T-helper 2 cell (primary cell): ENCODE results near the gene FTH1.
A peak's percentile ranks its signal among the peaks of the same experiment; 100 is the strongest.
"Not testable (repeated sequence)": the region's sequence is repeated elsewhere in the genome, so short reads cannot be mapped to it uniquely, and the experiment has no call there.

Experiments
- DNase-seq, 5 experiments: peaks; one replicate each; pipeline versions ENCODE4 v3.0.0 to v3.0.0-alpha.2; 2012 to 2022

Gene FTH1

DNA sequence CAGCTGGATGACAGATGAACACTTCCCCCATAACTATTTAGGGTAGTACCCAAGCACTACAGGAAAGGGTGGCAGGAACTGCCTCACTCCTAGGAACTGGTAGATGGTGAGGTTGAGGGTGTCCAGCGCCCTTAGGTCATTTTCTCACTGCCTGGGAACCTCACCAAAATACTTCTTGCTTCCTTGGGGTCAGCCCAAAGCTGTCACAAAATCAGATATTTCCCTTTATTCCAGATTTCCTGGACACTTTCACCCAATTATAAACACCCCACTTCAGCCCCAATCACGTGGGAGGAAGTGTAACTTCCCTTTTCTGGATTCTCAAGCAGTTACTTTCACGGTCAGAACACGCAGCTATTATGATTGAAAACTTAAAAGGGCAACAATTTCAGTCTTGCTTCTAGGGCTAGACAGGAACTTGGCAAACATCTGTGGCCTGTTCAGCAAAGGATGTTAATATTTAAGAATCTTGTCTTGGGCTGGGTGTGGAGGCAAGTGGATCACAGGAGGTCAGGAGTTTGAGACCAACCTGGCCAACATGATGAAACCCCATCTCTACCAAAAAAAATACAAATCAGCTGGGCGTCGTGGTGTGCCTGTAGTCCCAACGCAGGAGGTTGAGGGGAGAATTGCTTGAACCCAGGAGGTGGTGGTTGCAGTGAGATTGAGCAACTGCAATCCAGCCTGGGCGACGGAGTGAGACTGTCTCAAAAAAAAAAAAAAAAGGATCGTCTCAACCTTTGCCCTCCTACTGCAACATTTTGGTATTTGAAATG, 4.0 kb downstream of the FTH1 start:
- peak in 2 of 5 experiments; percentile 17 to 38 for DNase-seq

DNA sequence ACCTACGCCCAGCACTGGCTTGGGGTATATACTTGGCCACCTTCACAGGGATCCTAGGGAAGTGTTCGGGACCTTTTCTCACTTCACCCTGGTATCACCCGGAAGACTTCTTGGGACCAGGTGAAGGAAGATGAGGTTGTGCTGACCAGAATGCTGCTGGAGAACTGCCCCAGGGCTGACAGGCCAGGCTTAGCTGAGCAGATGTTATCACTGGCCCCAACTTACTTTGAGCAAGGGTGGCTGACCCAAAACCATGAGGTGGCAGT, 4.5 kb downstream of the FTH1 start:
- no peak for DNase-seq

DNA sequence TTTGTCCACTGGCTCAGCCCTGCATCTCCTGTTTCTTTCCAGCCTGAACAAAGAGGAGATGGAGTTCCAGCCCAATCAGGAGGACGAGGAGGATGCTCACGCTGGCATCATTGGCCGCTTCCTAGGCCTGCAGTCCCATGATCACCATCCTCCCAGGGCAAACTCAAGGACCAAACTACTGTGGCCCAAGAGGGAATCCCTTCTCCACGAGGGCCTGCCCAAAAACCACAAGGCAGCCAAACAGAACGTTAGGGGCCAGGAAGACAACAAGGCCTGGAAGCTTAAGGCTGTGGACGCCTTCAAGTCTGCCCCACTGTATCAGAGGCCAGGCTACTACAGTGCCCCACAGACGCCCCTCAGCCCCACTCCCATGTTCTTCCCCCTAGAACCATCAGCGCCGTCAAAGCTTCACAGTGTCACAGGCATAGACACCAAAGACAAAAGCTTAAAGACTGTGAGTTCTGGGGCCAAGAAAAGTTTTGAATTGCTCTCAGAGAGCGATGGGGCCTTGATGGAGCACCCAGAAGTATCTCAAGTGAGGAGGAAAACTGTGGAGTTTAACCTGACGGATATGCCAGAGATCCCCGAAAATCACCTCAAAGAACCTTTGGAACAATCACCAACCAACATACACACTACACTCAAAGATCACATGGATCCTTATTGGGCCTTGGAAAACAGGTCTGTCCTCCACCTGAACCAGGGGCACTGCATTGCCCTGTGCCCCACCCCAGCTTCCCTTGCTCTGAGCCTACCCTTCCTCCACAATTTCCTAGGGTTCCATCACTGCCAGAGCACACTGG, 5.0 kb downstream of the FTH1 start:
- DNase-seq, result peak in 1 of 5 experiments; percentile 16

DNA sequence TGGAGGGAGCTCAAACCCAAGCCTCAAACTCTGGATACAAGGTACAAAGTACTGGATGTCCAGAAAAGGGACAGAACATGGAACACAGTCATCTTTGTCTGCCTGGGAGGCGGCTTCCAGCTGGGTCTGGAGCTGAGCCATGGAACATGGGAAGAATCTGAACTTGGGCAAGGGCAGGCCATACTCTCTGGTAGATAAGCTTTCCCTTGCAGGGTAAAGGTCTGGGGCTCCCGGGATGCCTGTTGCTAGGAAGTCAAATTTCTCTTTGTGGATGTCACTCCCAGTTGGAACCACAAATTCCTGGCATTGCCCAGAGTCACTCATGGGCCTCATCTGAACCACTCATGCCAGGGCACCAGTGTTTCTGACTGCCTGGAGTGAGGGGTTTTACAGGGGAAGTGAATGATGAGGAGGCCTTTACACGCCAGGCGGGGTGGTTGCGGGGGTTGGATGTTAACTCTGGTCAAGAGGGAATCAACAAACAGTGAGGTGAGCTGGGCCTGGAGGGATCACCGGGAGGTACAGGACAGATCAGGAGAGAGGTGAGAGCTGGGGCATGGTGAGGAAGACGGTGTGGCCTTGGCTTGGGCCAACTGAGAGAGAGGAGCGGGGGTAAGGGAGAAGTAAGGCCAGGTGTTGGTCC, 5.7 kb downstream of the FTH1 start:
- no peak for DNase-seq

DNA sequence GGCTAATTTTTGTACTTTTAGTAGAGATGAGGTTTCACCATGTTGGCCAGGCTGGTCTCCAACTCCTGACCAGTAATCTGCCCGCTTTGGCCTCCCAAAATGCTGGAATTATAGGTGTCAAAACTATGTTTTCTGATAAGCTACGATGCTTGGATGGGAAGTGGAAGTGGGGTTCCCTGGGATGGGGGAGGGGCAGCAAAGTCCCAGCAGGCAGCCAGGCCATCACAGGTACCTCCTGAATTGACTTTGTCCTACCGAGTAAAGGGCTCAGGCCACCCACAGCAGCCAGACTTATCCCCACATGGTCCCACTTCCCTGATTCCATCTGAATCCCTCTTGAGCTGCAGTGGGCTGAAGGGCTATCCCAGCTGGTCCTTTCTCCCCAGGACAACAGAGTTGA, 6.9 kb downstream of the FTH1 start:
- no peak for DNase-seq

DNA sequence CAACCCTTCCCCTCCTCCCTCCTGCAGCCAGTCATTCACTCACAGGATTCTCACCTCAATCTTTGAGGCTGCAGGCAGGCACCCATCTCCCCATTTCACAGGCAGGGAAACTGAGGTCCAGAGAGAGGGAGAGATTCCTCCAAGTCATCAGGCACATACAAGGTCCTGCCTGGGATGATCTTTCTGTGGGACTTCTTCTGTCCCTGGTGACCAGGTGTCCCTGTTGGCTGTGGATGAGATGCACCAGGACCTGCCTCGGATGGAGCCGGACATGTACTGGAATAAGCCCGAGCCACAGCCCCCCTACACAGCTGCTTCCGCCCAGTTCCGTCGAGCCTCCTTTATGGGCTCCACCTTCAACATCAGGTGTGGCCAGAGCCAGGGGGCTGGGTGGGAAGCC, 7.8 kb downstream of the FTH1 start:
- DNase-seq, result no peak

DNA sequence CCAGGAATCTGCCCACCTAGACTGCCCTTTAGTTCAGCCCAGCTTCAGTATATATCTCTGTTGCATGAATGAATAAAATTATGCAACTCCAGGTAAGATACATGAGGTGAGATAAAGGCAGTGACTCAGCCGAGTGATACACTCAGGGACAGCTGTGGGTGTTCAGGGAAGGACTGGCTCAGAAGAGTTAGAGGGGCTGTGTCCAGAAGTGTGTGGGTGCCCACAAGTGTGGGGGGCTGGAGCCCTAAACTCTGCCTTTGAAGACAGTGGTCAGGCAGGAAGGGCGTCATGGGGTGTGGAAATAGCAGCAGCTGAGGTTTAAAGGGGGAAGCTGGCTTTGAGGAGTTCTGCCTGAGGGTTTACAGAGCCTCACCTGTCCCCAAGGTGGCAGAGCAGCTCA, 8.3 kb downstream of the FTH1 start:
- DNase-seq, result no peak

DNA sequence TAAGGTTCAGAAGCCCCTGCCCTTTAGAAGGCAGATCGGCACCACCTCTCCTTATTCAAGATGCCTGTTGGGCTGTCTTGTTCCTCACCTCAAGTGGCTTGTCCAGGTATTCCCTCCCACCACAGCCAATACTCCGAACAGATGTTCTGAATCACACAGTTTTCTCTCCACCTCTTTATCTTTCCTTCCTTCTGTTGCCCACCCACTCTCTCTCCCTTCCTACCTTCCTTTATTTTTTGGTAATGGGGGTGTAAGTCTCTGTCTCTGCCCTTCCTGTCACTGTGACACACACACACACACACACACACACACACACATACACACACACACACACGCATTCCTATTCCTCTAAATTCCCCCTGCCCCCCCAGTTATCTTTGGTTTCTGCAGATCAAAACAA, 8.8 kb downstream of the FTH1 start:
- DNase-seq, result no peak

DNA sequence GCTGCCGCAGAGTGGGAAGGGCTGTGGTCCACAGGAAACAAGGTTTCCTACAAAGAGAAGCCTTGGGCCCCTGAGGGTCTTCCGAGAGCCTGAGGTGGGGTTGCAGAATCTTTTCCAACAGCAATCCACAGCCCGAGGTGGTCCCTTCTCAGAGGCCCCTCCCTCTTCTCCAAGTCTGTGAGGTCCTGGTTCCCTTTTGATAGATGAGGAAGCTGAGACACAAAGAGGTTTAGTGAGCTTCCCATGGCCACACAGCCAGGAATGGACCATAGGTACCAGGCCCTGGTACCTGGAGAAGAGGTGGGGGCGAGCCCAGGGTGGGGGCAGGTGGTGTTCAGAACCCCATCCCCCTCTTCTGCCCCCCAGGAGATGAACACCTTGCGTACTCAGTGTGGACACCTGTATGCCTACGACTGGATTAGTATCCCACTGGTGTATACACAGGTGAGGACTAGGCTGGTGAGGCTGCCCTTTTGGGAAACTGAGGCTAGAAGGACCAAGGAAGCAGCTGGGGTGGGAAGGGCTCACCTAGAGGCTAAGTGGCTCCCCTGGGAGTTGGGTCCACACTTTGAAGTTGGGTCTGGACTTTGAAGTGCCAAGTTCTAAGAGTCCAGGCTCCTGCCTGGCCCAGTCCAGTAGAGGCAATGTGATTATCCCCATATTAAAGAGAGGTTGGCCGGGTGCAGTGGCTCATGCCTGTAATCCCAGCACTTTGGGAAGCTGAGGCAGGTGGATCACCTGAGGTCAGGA, 10.2 kb downstream of the FTH1 start:
- DNase-seq, result no peak

DNA sequence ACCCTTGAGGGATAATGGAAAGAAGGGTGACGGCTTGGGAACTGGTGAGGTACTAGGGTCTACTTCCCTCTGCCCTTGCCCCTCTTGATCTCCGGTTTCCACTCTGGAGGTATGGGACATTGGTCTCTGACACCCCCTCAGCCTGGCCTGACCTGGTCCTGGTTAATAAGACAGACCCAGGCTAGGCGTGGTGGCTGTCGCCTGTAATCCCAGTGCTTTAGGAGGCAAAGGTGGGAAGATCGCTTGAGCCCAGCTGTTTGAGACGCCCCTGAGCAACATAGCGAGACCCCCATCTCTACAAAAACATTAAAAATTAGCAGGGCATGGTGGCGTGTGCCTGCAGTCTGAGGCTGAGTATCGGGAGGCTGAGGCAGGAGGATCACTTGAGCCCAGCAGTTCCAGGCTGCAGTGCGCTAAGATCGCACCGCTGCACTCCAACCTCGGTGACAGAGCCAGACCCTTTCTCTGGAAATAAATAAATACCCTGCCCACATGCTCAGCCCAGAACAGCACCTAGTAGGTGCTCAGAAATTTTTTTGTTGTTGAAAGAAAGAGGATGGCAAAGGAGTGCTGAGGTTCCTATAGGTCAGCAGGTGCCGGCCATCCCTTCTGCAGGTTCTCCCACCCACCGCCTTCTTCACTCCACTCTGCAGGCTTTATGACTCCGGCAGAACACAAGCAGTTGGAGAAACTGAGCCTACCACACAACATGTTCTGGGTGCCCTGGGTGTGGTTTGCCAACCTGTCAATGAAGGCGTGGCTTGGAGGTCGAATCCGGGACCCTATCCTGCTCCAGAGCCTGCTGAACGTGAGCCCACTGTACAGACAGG, 11.0 kb downstream of the FTH1 start:
- no peak for DNase-seq

DNA sequence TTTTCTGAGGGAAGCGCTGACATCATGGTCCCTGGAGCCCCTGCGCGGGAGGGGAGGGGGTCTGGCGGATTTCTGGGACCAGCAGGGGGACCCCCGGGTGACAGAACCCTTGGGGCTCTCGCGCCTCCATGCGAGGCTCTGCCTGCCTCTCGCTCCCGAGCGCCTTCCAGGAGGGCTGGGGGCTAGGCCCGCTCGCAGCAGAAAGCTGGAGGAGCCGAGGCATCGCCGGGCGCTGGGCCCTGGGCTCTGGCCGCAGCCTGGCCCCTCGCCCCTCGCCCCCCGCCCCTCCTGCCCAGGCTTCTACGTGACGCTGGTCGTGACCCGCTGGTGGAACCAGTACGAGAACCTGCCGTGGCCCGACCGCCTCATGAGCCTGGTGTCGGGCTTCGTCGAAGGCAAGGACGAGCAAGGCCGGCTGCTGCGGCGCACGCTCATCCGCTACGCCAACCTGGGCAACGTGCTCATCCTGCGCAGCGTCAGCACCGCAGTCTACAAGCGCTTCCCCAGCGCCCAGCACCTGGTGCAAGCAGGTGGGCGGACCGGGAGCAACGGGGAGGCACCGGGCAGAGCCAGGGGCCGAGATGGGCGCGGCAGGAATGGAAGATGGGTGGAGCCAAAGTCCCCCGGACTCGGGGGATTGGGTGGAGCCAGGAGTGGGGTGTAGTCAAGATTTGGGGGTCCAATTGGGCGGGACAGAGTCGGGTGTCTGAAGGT, 11.9 kb downstream of the FTH1 start:
- peak in 1 of 5 experiments; percentile 55 for DNase-seq

DNA sequence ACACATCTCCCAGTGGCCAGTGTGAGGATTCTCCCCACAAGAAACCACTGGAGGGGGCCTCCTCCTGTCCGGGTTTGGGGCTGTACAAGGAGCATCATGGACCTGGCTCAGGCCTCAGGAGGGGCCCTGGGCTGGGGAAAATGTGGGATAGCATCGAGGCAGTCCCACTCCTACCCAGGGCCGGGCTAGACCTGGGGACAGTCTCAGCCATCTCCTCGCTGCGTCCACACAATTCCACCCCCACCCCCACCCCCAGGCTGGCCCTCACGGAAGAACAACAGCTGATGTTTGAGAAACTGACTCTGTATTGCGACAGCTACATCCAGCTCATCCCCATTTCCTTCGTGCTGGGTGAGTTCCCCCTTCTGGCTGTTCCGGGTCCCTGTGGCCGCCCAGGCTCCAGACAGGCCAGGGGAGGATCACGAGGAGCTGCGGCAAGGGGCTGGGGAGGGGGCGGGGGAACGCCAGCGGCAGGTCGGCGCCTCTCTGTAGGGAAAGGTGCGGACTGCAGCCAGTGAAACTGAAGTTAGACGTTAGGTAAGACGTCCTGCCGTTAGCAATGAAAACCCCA, 12.5 kb downstream of the FTH1 start:
- no peak for DNase-seq

DNA sequence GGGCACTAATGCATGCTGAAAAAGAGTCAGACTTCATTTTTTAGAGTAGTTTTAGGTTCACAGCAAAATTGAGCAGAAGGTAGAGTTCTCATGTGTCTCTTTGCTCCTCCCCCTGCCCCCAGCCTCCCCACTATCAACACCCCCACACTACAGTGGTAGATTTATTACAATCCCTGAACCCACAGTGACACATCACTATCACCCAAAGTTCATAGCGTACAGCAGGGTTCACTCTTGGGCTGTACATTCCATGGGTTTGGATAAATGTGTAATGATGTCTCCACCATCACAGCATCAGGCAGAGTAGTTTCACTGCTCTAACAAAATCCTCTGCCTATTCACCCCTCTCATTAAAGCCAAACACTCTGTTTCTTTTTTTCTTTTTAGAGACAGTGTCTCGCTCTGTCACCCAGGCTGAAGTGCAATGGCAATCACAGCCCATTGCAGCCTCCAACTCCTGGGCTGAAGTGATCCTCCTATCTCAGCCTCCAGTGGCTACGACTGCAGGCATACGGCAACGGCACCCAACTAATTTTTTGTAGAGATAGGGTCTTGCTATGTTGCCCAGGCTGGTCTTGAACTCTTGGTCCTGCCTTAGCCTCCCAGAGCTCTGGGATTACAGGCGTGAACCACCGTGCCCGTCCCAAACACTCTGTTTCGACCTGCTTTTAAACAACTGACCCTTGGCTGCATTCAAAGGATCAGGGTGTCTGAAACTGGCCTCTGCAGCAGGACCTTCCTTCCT, 13.2 kb downstream of the FTH1 start:
- no peak for DNase-seq

DNA sequence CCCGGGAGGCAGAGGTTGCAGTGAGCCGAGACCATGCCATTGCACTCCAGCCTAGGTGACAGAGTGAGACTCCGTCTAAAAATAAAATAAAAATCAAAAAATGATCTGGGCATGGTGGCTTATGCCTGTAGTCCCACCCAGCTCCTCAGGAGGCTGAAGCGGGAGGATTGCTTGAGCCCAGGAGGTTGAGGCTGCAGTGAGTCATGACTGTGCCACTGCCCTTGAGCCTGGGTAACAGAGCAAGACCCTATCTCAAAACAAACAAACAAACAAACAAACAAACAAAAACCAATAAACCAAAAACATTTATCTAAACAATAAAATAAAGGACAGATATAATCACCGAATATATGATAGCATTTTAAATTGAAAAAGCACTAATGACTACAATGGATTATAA, 13.8 kb downstream of the FTH1 start:
- not testable (repeated sequence) for DNase-seq

DNA sequence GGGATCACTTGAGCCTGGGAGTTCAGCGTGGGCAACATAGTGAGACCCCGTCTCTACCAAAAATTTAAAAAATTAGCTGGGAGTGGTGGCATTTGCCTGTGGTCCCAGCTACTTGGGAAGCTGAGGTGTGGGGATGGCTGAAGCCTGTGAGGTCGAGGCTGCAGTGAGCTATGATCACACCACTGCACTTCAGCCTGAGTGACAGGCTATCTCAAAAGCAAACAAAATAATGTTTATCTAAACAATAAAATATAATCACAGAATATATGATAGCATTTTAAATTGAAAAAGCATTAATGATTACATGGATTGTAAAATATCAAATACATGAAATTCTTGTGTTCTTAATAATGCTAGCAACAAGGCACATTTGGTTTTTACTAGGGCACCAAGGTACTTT, 14.6 kb downstream of the FTH1 start:
- no peak for DNase-seq

DNA sequence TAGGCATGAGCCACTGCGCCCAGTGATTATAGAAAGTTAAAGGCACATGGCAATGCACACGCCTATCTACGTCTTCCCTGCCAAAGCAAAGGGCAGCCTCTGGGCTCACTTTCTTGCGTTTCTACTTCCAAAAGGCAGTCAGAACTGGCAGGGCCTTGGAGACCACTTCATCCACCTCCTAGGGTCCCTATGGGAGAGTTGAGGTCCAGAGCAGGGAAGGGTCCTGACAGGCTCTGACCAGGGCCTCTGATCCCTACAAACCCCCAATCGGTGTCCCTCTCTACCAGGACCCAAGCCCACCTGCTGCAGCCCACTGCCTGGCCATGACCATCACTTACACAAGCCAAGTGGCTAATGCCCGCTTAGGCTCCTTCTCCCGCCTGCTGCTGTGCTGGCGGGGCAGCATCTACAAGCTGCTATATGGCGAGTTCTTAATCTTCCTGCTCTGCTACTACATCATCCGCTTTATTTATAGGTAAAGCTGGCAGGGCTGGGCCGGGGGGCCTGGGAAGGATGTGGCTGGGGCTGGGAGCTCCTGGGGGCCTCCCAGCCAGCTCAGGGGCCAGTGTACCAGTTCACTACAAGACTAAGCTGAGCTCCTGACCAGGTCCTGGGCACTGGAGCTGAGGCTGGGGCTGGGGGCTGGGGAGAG, 15.8 kb downstream of the FTH1 start:
- DNase-seq, result no peak

DNA sequence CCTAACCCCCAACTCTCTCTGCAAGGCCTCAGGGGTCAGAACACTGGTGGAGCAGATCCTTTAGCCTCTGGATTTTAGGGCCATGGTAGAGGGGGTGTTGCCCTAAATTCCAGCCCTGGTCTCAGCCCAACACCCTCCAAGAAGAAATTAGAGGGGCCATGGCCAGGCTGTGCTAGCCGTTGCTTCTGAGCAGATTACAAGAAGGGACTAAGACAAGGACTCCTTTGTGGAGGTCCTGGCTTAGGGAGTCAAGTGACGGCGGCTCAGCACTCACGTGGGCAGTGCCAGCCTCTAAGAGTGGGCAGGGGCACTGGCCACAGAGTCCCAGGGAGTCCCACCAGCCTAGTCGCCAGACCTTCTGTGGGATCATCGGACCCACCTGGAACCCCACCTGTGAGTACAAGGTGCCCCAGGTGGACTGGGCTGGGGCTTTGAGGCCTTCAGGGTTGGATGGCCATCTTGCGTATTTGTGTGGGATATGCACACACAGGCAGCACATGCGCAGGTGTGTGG, 17.3 kb downstream of the FTH1 start, which contains the start of gene BEST1:
TSS of gene BEST1 (plus strand) at position 317 of the 513 bp plus-strand sequence. CDS start 1,456 bp downstream, outside the sequence.
- DNase-seq, result no peak

DNA sequence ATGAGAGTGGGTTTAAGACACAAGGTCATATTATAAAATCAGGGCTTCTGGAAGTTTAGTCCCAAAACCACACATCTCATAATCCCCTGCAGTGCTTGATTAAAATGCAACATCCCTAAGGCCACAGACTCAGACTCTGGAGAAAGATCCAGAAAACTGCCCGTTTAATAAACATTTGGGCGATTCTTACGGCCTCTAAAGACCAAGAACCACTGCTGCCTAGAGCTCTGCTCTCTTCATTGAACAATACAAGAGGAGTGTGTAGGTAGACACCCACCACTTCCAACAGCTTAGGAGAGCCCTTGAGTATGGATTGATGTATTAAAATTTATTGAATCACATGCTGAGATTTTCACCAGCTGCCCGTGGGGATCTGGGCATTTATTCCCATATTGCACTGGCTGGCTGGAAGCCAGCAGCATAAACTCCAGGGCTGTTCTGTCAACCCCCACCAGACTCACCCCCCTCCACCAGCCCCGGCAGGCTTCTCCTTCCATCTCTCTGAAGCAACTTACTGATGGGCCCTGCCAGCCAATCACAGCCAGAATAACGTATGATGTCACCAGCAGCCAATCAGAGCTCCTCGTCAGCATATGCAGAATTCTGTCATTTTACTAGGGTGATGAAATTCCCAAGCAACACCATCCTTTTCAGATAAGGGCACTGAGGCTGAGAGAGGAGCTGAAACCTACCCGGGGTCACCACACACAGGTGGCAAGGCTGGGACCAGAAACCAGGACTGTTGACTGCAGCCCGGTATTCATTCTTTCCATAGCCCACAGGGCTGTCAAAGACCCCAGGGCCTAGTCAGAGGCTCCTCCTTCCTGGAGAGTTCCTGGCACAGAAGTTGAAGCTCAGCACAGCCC, 18.0 kb downstream of the FTH1 start:
- DNase-seq, result no peak

DNA sequence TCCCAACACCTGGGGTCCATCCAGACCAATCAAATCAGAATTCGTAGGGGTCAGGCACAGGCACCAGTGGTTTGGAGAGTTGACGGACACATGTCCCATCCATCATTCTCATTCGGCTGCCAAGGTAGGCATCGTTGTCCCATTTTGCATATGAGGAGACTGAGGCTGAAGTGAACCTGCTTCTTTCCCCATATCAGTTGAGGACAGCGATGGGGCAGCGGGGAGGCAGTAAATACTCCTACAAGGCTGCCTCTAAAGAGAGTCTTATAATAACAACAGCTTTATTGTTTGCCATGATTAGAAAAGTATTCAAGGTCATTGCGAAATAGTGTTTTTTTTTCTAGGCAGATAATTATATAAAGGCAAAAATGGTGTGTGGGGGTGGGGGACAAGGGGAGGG, 18.9 kb downstream of the FTH1 start:
- no peak for DNase-seq
